ENCODE data around the gene CC2D2A.

GRCh38 chr4:15500701-15501100 is 31.0 kb downstream of the CC2D2A start:
- TF ChIP-seq CTCF (IDR thresholded peaks at IDR 0.05) (no peak), POLR2A (IDR thresholded peaks at IDR 0.05) (no peak)

Measured in vagina (tissue), 2 donors.